LNCaP clone FGC (cell line): Measurements from ENCODE around the gene CTSW.
A peak's percentile ranks its signal among the peaks of the same experiment; 100 is the strongest.

Source experiments
- DNase-seq: peaks from one replicate; pipeline ENCODE4 v3.0.0-alpha.2; 2011; ENCODE audit warnings: low read depth
- H3K4me3 ChIP-seq: 2 replicates; pipeline ENCODE4 v1.5.1; 2011; ENCODE audit warnings: mild to moderate bottlenecking, low read depth, low read length, control low read depth
- TF ChIP-seq, protein P1 (sequence below): IDR thresholded peaks from 2 replicates; pipeline ENCODE4 v1.5.1; 2012; ENCODE audit warnings: mild to moderate bottlenecking; ENCODE audit not compliant: control insufficient read depth, insufficient read depth; ENCODE audit errors: extremely low read depth

The CTSW gene

DNA sequence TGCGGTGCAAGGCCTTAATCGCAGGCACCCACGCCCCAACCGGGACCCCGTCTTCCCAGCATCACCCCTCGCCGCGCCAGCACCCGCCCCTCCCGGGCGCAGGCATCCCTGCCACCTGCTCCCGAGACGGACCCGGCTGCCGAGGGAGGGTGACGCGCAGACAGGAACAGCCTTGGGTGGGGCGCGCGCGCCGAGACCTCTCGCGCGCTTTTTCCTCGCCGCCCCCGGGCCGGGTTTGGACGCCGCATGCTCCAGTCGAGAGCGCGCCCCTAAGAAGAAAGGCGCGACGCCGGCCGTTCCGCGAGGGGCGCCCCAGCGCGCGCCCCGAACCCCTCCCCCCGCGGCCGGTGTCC, 22.2 kb upstream of the CTSW start:
- H3K4me3 ChIP-seq, result peak overlapping the region; percentile 93
- TF ChIP-seq, protein P1, sequence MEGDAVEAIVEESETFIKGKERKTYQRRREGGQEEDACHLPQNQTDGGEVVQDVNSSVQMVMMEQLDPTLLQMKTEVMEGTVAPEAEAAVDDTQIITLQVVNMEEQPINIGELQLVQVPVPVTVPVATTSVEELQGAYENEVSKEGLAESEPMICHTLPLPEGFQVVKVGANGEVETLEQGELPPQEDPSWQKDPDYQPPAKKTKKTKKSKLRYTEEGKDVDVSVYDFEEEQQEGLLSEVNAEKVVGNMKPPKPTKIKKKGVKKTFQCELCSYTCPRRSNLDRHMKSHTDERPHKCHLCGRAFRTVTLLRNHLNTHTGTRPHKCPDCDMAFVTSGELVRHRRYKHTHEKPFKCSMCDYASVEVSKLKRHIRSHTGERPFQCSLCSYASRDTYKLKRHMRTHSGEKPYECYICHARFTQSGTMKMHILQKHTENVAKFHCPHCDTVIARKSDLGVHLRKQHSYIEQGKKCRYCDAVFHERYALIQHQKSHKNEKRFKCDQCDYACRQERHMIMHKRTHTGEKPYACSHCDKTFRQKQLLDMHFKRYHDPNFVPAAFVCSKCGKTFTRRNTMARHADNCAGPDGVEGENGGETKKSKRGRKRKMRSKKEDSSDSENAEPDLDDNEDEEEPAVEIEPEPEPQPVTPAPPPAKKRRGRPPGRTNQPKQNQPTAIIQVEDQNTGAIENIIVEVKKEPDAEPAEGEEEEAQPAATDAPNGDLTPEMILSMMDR, result no peak
- no peak for DNase-seq

DNA sequence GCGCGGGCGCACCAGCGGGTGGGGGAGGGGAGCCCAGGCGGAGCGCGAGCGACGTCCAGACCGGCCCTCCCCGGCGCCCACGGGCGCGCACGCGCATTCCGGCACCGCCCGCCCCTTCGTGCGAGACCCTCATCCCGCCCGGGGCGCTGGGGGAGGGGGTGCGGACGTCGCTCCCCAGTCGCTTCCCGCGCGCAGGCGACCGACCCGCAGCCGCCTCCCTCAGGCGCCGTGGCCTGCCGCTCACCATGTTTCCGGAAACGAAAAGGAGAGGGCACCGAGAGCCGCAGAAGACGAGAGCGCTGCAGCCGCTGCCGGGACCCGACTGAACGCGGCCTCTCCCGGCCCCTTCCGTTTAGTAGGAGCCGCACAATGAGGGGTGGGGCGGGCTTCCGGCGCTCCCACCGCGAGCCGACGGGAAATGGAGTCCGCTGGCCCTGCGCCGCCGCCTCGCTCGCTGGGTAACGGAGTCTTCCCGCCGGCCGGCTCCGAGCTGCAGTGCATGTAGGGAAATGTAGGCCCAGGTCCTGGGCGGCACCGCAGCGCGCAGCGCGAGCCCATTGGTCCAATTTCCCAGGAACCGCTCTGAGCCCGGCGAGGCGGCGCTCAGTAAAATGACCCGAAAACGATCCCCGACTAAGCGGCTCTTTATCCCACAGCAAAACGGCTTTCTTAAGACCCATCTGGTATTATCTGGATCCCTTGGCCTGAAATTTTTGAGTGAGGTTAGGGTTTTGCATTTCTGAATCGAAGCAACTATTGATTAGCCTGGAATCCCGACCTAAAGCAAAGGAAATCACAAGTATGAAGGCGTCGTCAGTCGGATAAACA, 21.6 kb upstream of the CTSW start, which contains the start of gene CFL1:
Gene CFL1, minus strand, starts transcription at position 328 of the 828 bp plus-strand sequence. Its CDS starts 81 bp downstream, at position 247.
- TF ChIP-seq, protein P1, result no peak
- DNase-seq, result peak; percentile 93
- H3K4me3 ChIP-seq, result peak within 1 kb of the TSS; percentile 93

DNA sequence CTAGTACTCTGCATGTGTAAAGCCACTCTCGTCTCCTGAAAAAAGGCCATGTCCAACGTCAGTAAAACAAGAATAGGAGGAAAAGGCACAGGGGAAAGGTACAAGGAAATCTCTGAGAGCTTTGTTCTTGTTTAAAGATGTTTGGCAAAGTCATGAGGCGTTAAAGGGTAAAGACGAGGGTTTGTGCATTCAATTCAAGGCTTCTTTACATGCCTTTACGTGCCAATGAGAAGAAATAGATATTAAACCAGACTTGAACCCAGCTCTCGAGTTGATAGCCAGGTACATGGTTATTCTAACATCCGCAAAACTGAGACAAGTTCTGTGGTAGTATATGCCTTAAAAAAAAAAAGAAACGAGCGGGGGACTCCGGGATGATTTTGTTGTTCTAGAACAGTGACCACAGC, 21.0 kb upstream of the CTSW start:
- DNase-seq, result no peak
- H3K4me3 ChIP-seq, result peak overlapping the region; percentile 93
- TF ChIP-seq, protein P1, result no peak

DNA sequence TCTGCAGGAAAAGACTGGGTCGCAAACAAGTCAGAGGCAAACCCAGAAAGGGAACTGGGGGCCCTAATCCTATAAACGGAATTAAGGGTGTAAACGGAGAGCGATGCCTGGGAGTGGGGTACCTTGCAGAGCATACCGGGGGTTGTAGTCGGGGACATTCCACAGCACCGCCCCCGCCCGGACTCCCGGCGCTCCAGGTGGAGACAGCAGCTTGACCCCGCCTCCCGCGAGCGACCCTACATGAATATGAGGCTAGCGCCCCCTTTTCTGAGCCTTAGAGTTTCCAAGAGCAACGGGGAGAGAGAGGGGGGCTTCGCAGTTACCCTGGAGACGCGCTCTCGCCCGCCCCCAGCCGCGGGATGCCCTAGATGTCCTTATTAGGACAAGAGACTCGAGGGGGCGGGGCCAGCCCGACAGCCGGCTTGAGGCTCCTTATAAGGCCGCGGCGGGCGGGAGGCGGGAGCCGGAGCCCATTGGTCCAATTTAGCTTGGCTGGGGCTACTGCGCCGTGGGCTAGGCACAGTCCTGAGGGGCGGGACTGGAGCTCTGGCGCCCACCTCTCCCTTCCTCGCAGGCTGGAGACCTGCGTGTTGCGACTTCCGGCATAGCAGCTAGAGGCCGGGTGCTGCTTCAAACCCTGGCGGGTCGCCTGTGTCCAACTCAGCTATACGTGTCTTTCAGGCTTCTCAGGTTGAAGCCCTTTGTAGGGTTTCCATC, 20.4 kb upstream of the CTSW start:
- TF ChIP-seq, protein P1, result no peak
- H3K4me3 ChIP-seq, result peak overlapping the region; percentile 93

DNA sequence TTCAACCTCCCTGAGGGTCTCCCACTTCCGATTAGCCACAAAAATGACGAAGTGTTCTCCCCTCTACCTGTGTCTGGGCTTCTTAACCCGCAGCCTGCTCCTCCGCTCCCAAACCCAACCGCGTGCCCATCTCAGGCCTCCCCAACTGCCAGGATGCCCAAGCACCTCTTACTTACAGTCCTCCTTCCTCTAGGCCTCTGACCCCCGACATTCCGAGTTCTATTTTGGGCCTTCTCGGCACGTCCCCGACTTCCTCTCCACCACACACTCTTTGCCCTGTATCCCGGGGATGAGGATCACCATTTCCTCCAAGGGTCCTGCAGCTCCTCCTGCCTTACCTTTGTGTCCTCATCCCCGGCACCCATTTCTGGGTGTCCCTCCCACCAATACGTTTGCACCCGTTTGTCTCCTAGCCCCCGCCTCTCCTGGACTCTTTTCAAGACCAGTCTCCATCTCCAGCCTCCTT, 19.8 kb upstream of the CTSW start:
- H3K4me3 ChIP-seq, result peak overlapping the region; percentile 93
- no peak for DNase-seq
- TF ChIP-seq, protein P1, result no peak

More for the DNA sequence above, 20.4 kb upstream of the CTSW start:
- peak; percentile 93 for DNase-seq

DNA sequence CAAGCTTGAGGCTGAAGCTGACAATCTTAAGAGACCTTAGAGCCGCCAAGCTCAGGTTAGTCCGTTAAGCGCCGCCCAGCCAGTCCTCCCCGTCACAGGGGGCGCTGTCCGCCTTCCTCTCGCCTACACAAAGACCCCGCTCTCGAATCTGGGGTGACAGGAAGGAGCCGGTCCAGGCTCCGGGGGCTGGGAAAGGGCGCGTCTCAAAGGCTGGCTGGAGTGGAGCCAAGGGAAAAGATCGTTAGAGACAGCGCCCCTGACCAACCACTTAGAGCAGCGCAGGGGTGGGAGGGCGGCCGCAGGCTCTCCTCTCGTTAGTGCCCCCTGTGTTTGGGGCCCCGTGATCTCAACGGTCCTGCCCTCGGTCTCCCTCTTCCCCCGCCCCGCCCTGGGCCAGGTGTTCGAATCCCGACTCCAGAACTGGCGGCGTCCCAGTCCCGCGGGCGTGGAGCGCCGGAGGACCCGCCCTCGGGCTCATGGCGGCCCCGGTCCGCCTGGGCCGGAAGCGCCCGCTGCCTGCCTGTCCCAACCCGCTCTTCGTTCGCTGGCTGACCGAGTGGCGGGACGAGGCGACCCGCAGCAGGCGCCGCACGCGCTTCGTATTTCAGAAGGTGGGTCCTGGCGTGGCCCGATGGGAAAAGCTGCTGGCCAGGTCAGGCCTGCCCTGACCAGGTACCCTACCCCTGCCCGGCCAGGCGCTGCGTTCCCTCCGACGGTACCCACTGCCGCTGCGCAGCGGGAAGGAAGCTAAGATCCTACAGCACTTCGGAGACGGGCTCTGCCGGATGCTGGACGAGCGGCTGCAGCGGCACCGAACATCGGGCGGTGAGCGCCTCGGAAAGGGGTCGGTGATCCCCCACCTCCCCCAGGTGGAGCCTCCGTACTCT, 19.1 kb upstream of the CTSW start, which contains the start of gene MUS81:
Gene MUS81, plus strand, starts transcription at position 156 of the 887 bp plus-strand sequence. Its CDS starts 321 bp downstream, at position 477.
- peak within 1 kb of the TSS; percentile 93 for H3K4me3 ChIP-seq
- TF ChIP-seq, protein P1, result peak; percentile 83

More for the DNA sequence above, 19.1 kb upstream of the CTSW start, which contains the start of gene MUS81:
- peak; percentile 90 for DNase-seq
